OCI-LY7 (cell line): ENCODE data around the gene SLC15A5. TPM values are rescaled to one million over a fixed set of nuclear protein-coding genes. Genes with fewer than 3 reads are reported as not detected.

Source experiments
- BruUV-seq: library from RNA; stranded (reverse); fragments of 400-500 nt; replicated peaks from 2 replicates; lab custom pipeline; 2021; lab: Mats Ljungman, UMichigan
- CTCF ChIA-PET: fragments of 300-600 bp; sonication (Branson Sonifier 250); formaldehyde crosslinking; loops from one replicate; lab custom pipeline; 2022; ENCODE audit warnings: antibody characterized with exemption; ENCODE audit not compliant: unreplicated experiment; lab: Charles Lee
- POLR2A ChIA-PET: fragments of 300-600 bp; sonication (Branson Sonifier 250); formaldehyde crosslinking; loops from one replicate; lab custom pipeline; 2022; ENCODE audit warnings: antibody characterized with exemption; lab: Charles Lee
- DNase-seq: peaks from one replicate; pipeline ENCODE4 v3.0.0-alpha.2; 2015; ENCODE audit warnings: low spot score
- H2AFZ ChIP-seq: fragments of 200-600 bp; sonication (generic), shearing (Covaris generic); 2 replicates; pipeline ENCODE4 v1.6.1; 2014; ENCODE audit warnings: mild to moderate bottlenecking, antibody characterized with exemption, low read length, moderate library complexity
- H3K27ac ChIP-seq: fragments of 200-600 bp; sonication (generic); 2 replicates; pipeline ENCODE4 v1.5.1; 2014; ENCODE audit warnings: mixed run types, low read depth, mild to moderate bottlenecking, moderate library complexity, low read length, inconsistent platforms; ENCODE audit not compliant: poor library complexity, severe bottlenecking
- H3K36me3 ChIP-seq: fragments of 200-600 bp; sonication (generic); 2 replicates; pipeline ENCODE4 v1.6.1; 2014; ENCODE audit warnings: mild to moderate bottlenecking, antibody characterized with exemption, low read length, moderate library complexity, mixed read lengths; ENCODE audit not compliant: insufficient read depth
- H3K4me1 ChIP-seq: fragments of 200-600 bp; sonication (generic); 2 replicates; pipeline ENCODE4 v1.5.1; 2014; ENCODE audit warnings: mild to moderate bottlenecking, low read length; ENCODE audit not compliant: insufficient read depth, poor library complexity, severe bottlenecking
- H3K4me2 ChIP-seq: fragments of 200-600 bp; sonication (generic); 2 replicates; pipeline ENCODE4 v1.6.1; 2014; ENCODE audit warnings: mild to moderate bottlenecking, low read length
- H3K4me3 ChIP-seq: fragments of 200-600 bp; sonication (generic); 2 replicates; pipeline ENCODE4 v1.5.1; 2014; ENCODE audit warnings: mild to moderate bottlenecking, low read depth, low read length; ENCODE audit not compliant: poor library complexity, severe bottlenecking
- H3K79me2 ChIP-seq: fragments of 200-600 bp; sonication (generic); 2 replicates; pipeline ENCODE4 v1.6.1; 2016; ENCODE audit warnings: low read depth, mild to moderate bottlenecking, low read length, moderate library complexity, mixed read lengths; ENCODE audit not compliant: insufficient read depth
- H3K9me2 ChIP-seq: fragments of 200-600 bp; sonication (generic); 2 replicates; pipeline ENCODE4 v1.6.1; 2016; ENCODE audit warnings: mild to moderate bottlenecking, low read length, mixed read lengths; ENCODE audit not compliant: insufficient read depth
- H3K9me3 ChIP-seq: fragments of 200-600 bp; sonication (generic); 2 replicates; pipeline ENCODE4 v1.6.1; 2014; ENCODE audit warnings: mild to moderate bottlenecking, mixed run types, low read length, mixed read lengths
- H4K20me1 ChIP-seq: fragments of 200-600 bp; sonication (generic); 2 replicates; pipeline ENCODE4 v1.6.1; 2014; ENCODE audit warnings: mild to moderate bottlenecking, antibody characterized with exemption, low read length, moderate library complexity, mixed read lengths; ENCODE audit not compliant: insufficient read depth
- CTCF ChIP-seq: fragments of 200-600 bp; sonication (generic); conservative IDR thresholded peaks from 2 replicates; pipeline ENCODE4 v1.5.1; 2014; ENCODE audit warnings: mild to moderate bottlenecking, antibody characterized with exemption, low read length, moderate library complexity, mixed read lengths
- EZH2phosphoT487 ChIP-seq: fragments of 200-600 bp; sonication (generic); IDR thresholded peaks from 2 replicates; pipeline ENCODE4 v1.6.1; 2018; ENCODE audit warnings: low read depth, borderline replicate concordance, mild to moderate bottlenecking, mixed run types, antibody characterized with exemption, low read length, moderate library complexity, mixed read lengths
- intact Hi-C: fragments of 100-400 bp; cut with micrococcal nuclease; formaldehyde crosslinking; loops from one replicate; pipeline ENCODE4 v1.10.0; 2022; ENCODE audit not compliant: unreplicated experiment
- total RNA-seq, 2 experiments: library from RNA; depleted of rRNA in 1 of 2; stranded (reverse); fragments of >200 nt in 1 of 2; shearing (Covaris generic) in 1 of 2; gene quantifications; 2 replicates each; pipeline ENCODE4 v1.2.3, GENCODE V29; 2014 to 2022

The SLC15A5 gene
- total RNA-seq, 2 experiments from 2014 or later = not detected

GRCh38 chr12:16166563-16167470, 110.7 kb downstream of the SLC15A5 start:
- no TSS peak for BruUV-seq
- H3K27ac ChIP-seq = no peak overlapping the region
- peaks cover 17% of the 10 kb centered on the region for H3K4me1 ChIP-seq
- intact Hi-C loops = loop anchor here (10.0 kb wide), 1 partner anchor 768 kb away; no protein-coding TSS in a partner anchor
- ChIA-PET POLR2A (interaction anchor here (0.5 to 1.2 kb wide), 7 partner anchors 9 to 1033 kb away, joined by 3 to 5 read pairs (median 3); no protein-coding TSS in a partner anchor), CTCF (interaction anchor here (0.6 to 1.1 kb wide), 2 partner anchors 16 to 31 kb away, joined by 3 read pairs; no protein-coding TSS in a partner anchor)
- H2AFZ ChIP-seq = 0 out of 2 replicates have a peak overlapping the region, but pooled peaks have one; percentile 15
- DNase-seq = no peak
- H3K4me3 ChIP-seq = no peak overlapping the region
- no peaks in the 10 kb centered on the region for H3K9me3 ChIP-seq
- H3K79me2 ChIP-seq = no peaks in the 10 kb centered on the region
- H3K9me2 ChIP-seq = no peaks in the 10 kb centered on the region
- no peak overlapping the region for H3K4me2 ChIP-seq
- no peaks in the 10 kb centered on the region for H3K36me3 ChIP-seq
- no peak for TF ChIP-seq CTCF
- no peak for TF ChIP-seq EZH2phosphoT487
- H4K20me1 ChIP-seq = no peaks in the 10 kb centered on the region

GRCh38 chr12:16165506-16165905, 112.0 kb downstream of the SLC15A5 start:
- Histone ChIP-seq H3K4me2 (peak overlapping the region; percentile 44; the same call in 1 of the 2 replicates), H3K4me1 (peaks cover 17% of the 10 kb centered on the region), H4K20me1 (no peaks in the 10 kb centered on the region), H3K9me3 (no peaks in the 10 kb centered on the region), H2AFZ (peak overlapping the region; percentile 91), H3K4me3 (no peak overlapping the region), H3K9me2 (no peaks in the 10 kb centered on the region), H3K36me3 (no peaks in the 10 kb centered on the region), H3K79me2 (no peaks in the 10 kb centered on the region), H3K27ac (no peak overlapping the region)
- DNase-seq = peak; percentile 72
- CTCF ChIA-PET = no interaction called here
- POLR2A ChIA-PET = interaction anchor here (1.5 kb wide), 1 partner anchor 8 kb away, joined by 4 read pairs; no protein-coding TSS in a partner anchor
- no TSS peak for BruUV-seq
- TF ChIP-seq CTCF = peak; percentile 91
- no peak for TF ChIP-seq EZH2phosphoT487
- intact Hi-C loops = loop anchor here (1.0 to 10.0 kb wide), 3 partner anchors 183 to 769 kb away; no protein-coding TSS in a partner anchor
